ENCODE results near the gene INSL6.

- TF ChIP-seq, protein P1, sequence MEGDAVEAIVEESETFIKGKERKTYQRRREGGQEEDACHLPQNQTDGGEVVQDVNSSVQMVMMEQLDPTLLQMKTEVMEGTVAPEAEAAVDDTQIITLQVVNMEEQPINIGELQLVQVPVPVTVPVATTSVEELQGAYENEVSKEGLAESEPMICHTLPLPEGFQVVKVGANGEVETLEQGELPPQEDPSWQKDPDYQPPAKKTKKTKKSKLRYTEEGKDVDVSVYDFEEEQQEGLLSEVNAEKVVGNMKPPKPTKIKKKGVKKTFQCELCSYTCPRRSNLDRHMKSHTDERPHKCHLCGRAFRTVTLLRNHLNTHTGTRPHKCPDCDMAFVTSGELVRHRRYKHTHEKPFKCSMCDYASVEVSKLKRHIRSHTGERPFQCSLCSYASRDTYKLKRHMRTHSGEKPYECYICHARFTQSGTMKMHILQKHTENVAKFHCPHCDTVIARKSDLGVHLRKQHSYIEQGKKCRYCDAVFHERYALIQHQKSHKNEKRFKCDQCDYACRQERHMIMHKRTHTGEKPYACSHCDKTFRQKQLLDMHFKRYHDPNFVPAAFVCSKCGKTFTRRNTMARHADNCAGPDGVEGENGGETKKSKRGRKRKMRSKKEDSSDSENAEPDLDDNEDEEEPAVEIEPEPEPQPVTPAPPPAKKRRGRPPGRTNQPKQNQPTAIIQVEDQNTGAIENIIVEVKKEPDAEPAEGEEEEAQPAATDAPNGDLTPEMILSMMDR (IDR thresholded peaks at IDR 0.05): no peak
- no peak for TF ChIP-seq EZH2 (IDR thresholded peaks at IDR 0.05; ENCODE audit: borderline replicate concordance, insufficient read depth, low read depth, low read length, poor library complexity, severe bottlenecking)
Observed at GRCh38 chr9:5140151-5140550, 45.3 kb downstream of the INSL6 start.

Data from B cell (primary cell).